Ovary (tissue), 3 donors: ENCODE data around the gene GREM1.

Experiments
- CTCF ChIP-seq, 3 donors: fragments of 450-650 bp in 2 of 3; fragments of 200-600 bp in 1 of 3; IDR thresholded peaks; one replicate each; pipeline versions ENCODE4 v1.5.1 to v1.8.0; 2016 to 2022; ENCODE audit warnings: antibody characterized with exemption in 3 of 3, mild to moderate bottlenecking in 1 of 3
- EP300 ChIP-seq: sonication (generic); formaldehyde crosslinking; IDR thresholded peaks from one replicate; pipeline ENCODE4 v1.6.1; 2017; ENCODE audit warnings: antibody characterized with exemption
- donor health status: DM: no; HTN: no; CAD: no.

GRCh38 chr15:32787949-32788348 is 70.1 kb downstream of the GREM1 start:
- TF ChIP-seq EP300 (no peak), CTCF (IDR thresholded peaks at IDR 0.05) (no peak)
